ENCODE measurements around the gene FAM72A. TPM values are rescaled to one million over a fixed set of nuclear protein-coding genes. Genes with fewer than 3 reads are reported as not detected.
"Not testable (repeated sequence)": the region's sequence is repeated elsewhere in the genome, so short reads cannot be mapped to it uniquely, and the experiment has no call there.

Gene FAM72A
- total and polyA plus RNA-seq, 4 donors: 2.3 to 5.6 (median 3.6) TPM

GRCh38 chr1:206220332-206221000, 17.8 kb upstream of the FAM72A start:
- not testable (repeated sequence) for H3K9me3 ChIP-seq (ENCODE audit: control insufficient read depth in 4 of 4, insufficient read depth in 3 of 4, low read length in 3 of 4); ATAC-seq (ENCODE audit: insufficient read depth, low FRiP score); H3K36me3 ChIP-seq (ENCODE audit: control insufficient read depth in 4 of 4, insufficient read depth in 4 of 4, low read length in 4 of 4); H3K4me1 ChIP-seq (ENCODE audit: control insufficient read depth in 5 of 5, insufficient read depth in 5 of 5, low read length in 5 of 5); H3K27me3 ChIP-seq (ENCODE audit: control insufficient read depth in 3 of 3, insufficient read depth in 3 of 3, low read length in 2 of 3); H3K9ac ChIP-seq (ENCODE audit: insufficient read depth in 1 of 2, low read length in 2 of 2); H3K4me3 ChIP-seq
- peak; percentile 15 to 19 (median 15) for DNase-seq
- H3K27ac ChIP-seq (ENCODE audit: low read depth in 1 of 2, low read length in 1 of 2): peak overlapping the region in 1 of 2 donors; percentile 21
- 32 to 44% methylated on average over 4 of the region's 4 CpGs for WGBS, 2 donors

GRCh38 chr1:206219514-206220331, 17.1 kb upstream of the FAM72A start:
- DNase-seq; H3K9me3 ChIP-seq (ENCODE audit: control insufficient read depth in 4 of 4, insufficient read depth in 3 of 4, low read length in 3 of 4); H3K4me1 ChIP-seq (ENCODE audit: control insufficient read depth in 5 of 5, insufficient read depth in 5 of 5, low read length in 5 of 5); H3K4me3 ChIP-seq; H3K27ac ChIP-seq (ENCODE audit: low read depth in 1 of 2, low read length in 1 of 2); H3K36me3 ChIP-seq (ENCODE audit: control insufficient read depth in 4 of 4, insufficient read depth in 4 of 4, low read length in 4 of 4); H3K27me3 ChIP-seq (ENCODE audit: control insufficient read depth in 3 of 3, insufficient read depth in 3 of 3, low read length in 2 of 3); H3K9ac ChIP-seq (ENCODE audit: insufficient read depth in 1 of 2, low read length in 2 of 2): not testable (repeated sequence)
- WGBS, 2 donors: 40 to 72% methylated on average over 5 of the region's 13 CpGs
- ATAC-seq (ENCODE audit: insufficient read depth, low FRiP score): peak; percentile 4

DNA sequence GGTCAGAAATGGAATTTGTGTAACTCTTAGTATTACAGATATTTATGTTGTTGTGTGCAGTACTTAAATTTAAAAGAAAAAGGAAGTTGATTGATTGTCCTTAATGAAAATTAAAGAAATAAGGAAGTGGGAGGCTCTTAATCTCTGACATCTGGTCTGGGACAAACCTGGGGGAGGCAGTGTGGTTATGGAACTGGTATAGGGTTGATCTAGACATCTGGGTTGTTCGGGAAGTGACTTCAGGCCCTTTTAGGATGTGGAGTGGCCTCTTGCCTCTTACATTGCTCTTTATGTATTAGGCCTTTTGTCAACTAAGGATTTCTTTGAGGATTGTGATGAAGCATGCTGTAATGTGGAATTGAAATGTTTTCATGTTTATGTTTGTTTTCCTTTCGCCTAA, 16.1 kb upstream of the FAM72A start:
- not testable (repeated sequence) for H3K4me1 ChIP-seq (ENCODE audit: control insufficient read depth in 5 of 5, insufficient read depth in 5 of 5, low read length in 5 of 5); H3K4me3 ChIP-seq; H3K27me3 ChIP-seq (ENCODE audit: control insufficient read depth in 3 of 3, insufficient read depth in 3 of 3, low read length in 2 of 3); H3K27ac ChIP-seq (ENCODE audit: low read depth in 1 of 2, low read length in 1 of 2); DNase-seq; H3K36me3 ChIP-seq (ENCODE audit: control insufficient read depth in 4 of 4, insufficient read depth in 4 of 4, low read length in 4 of 4); H3K9ac ChIP-seq (ENCODE audit: insufficient read depth in 1 of 2, low read length in 2 of 2); H3K9me3 ChIP-seq (ENCODE audit: control insufficient read depth in 4 of 4, insufficient read depth in 3 of 4, low read length in 3 of 4); ATAC-seq (ENCODE audit: insufficient read depth, low FRiP score)
- WGBS, 2 donors: no CpG with 5 or more reads among the region's 2 CpGs

GRCh38 chr1:206218285-206218684, 15.6 kb upstream of the FAM72A start:
- H3K27me3 ChIP-seq (ENCODE audit: control insufficient read depth in 3 of 3, insufficient read depth in 3 of 3, low read length in 2 of 3); H3K4me3 ChIP-seq; DNase-seq; H3K9me3 ChIP-seq (ENCODE audit: control insufficient read depth in 4 of 4, insufficient read depth in 3 of 4, low read length in 3 of 4); H3K4me1 ChIP-seq (ENCODE audit: control insufficient read depth in 5 of 5, insufficient read depth in 5 of 5, low read length in 5 of 5); ATAC-seq (ENCODE audit: insufficient read depth, low FRiP score); H3K27ac ChIP-seq (ENCODE audit: low read depth in 1 of 2, low read length in 1 of 2); H3K9ac ChIP-seq (ENCODE audit: insufficient read depth in 1 of 2, low read length in 2 of 2); H3K36me3 ChIP-seq (ENCODE audit: control insufficient read depth in 4 of 4, insufficient read depth in 4 of 4, low read length in 4 of 4): not testable (repeated sequence)
- 78 to 88% methylated on average over 1 to 2 of the region's 3 CpGs for WGBS, 2 donors

- not testable (repeated sequence) for H3K4me1 ChIP-seq (ENCODE audit: control insufficient read depth in 5 of 5, insufficient read depth in 5 of 5, low read length in 5 of 5); ATAC-seq (ENCODE audit: insufficient read depth, low FRiP score); DNase-seq; H3K36me3 ChIP-seq (ENCODE audit: control insufficient read depth in 4 of 4, insufficient read depth in 4 of 4, low read length in 4 of 4); H3K27ac ChIP-seq (ENCODE audit: low read depth in 1 of 2, low read length in 1 of 2); H3K9ac ChIP-seq (ENCODE audit: insufficient read depth in 1 of 2, low read length in 2 of 2); H3K9me3 ChIP-seq (ENCODE audit: control insufficient read depth in 4 of 4, insufficient read depth in 3 of 4, low read length in 3 of 4); H3K27me3 ChIP-seq (ENCODE audit: control insufficient read depth in 3 of 3, insufficient read depth in 3 of 3, low read length in 2 of 3); H3K4me3 ChIP-seq
- WGBS, 2 donors: 71 to 77% methylated on average over 4 of the region's 7 CpGs
Measured at GRCh38 chr1:206215600-206216392, 13.2 kb upstream of the FAM72A start.

DNA sequence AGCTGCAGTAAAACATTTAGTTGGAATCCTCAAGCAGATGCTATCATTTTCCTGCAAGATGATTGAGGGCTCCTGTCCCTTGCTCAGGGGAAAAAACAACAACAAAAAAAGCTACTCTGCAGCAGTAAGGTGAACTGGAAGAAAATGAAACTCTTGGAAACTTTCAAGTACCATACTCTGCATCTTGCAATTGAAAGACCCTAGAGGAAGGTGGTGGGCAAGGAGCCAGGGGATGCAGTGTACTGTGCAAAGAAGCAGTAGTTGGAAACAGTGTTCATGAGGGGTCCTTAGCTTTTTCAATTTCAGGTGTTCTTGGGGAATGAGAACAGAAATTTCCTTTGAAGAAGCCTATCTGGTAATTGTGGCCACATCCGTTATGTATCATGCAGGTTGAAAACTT, 8.2 kb upstream of the FAM72A start:
- ATAC-seq (ENCODE audit: insufficient read depth, low FRiP score); H3K27me3 ChIP-seq (ENCODE audit: control insufficient read depth in 3 of 3, insufficient read depth in 3 of 3, low read length in 2 of 3); H3K4me3 ChIP-seq; H3K9ac ChIP-seq (ENCODE audit: insufficient read depth in 1 of 2, low read length in 2 of 2); H3K9me3 ChIP-seq (ENCODE audit: control insufficient read depth in 4 of 4, insufficient read depth in 3 of 4, low read length in 3 of 4); H3K27ac ChIP-seq (ENCODE audit: low read depth in 1 of 2, low read length in 1 of 2); H3K4me1 ChIP-seq (ENCODE audit: control insufficient read depth in 5 of 5, insufficient read depth in 5 of 5, low read length in 5 of 5); H3K36me3 ChIP-seq (ENCODE audit: control insufficient read depth in 4 of 4, insufficient read depth in 4 of 4, low read length in 4 of 4): not testable (repeated sequence)
- peak; percentile 3 to 46 (median 35) for DNase-seq
- no CpG with 5 or more reads among the region's 1 CpG for WGBS, 2 donors

DNA sequence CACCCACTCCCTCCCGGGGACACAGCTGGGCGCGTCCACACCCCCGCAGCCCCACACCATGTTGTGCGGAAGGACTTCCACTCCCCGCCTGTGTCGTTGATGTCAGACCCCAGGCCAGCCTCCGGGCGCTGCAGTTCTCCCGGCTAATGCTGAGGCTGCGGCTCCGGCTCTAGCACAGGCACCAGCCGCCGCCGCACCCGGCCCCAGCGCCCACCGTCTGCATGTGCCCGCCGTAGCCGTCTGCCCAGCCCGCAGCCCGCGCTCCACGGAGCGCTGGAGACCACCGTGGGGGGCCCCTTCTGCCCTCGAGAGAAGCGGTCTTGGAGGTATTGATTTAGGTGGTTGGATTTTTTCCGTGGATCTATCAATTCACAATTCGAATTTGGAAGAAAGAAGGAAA, 2.9 kb upstream of the FAM72A start:
- H3K4me3 ChIP-seq; DNase-seq; H3K9me3 ChIP-seq (ENCODE audit: control insufficient read depth in 4 of 4, insufficient read depth in 3 of 4, low read length in 3 of 4); H3K36me3 ChIP-seq (ENCODE audit: control insufficient read depth in 4 of 4, insufficient read depth in 4 of 4, low read length in 4 of 4); H3K4me1 ChIP-seq (ENCODE audit: control insufficient read depth in 5 of 5, insufficient read depth in 5 of 5, low read length in 5 of 5); ATAC-seq (ENCODE audit: insufficient read depth, low FRiP score); H3K27ac ChIP-seq (ENCODE audit: low read depth in 1 of 2, low read length in 1 of 2); H3K9ac ChIP-seq (ENCODE audit: insufficient read depth in 1 of 2, low read length in 2 of 2); H3K27me3 ChIP-seq (ENCODE audit: control insufficient read depth in 3 of 3, insufficient read depth in 3 of 3, low read length in 2 of 3): not testable (repeated sequence)
- 6% methylated on average over 18 of the region's 31 CpGs; no CpG with 5 or more reads in 1 of the 2 donors for WGBS, 2 donors

- not testable (repeated sequence) for H3K36me3 ChIP-seq (ENCODE audit: control insufficient read depth in 4 of 4, insufficient read depth in 4 of 4, low read length in 4 of 4); H3K9me3 ChIP-seq (ENCODE audit: control insufficient read depth in 4 of 4, insufficient read depth in 3 of 4, low read length in 3 of 4); H3K9ac ChIP-seq (ENCODE audit: insufficient read depth in 1 of 2, low read length in 2 of 2); H3K4me1 ChIP-seq (ENCODE audit: control insufficient read depth in 5 of 5, insufficient read depth in 5 of 5, low read length in 5 of 5); H3K27me3 ChIP-seq (ENCODE audit: control insufficient read depth in 3 of 3, insufficient read depth in 3 of 3, low read length in 2 of 3); H3K4me3 ChIP-seq; ATAC-seq (ENCODE audit: insufficient read depth, low FRiP score)
- 0 to 1% methylated on average over 11 to 24 of the region's 25 CpGs for WGBS, 2 donors
- DNase-seq: peak; percentile 47 to 61 (median 58)
- peak overlapping the region; percentile 31 to 60 for H3K27ac ChIP-seq (ENCODE audit: low read depth in 1 of 2, low read length in 1 of 2)
Measured at GRCh38 chr1:206204871-206205270, 2.2 kb upstream of the FAM72A start.

All from lung (tissue), 10 donors.